ENCODE measurements around the gene LEAP2. TPM values are rescaled to one million over a fixed set of nuclear protein-coding genes. Genes with fewer than 3 reads are reported as not detected.
A peak's percentile ranks its signal among the peaks of the same experiment; 100 is the strongest.

Gene LEAP2
- total RNA-seq, 4 donors from 2014 or later: 0.20 to 5.9 (median 5.1) TPM

DNA sequence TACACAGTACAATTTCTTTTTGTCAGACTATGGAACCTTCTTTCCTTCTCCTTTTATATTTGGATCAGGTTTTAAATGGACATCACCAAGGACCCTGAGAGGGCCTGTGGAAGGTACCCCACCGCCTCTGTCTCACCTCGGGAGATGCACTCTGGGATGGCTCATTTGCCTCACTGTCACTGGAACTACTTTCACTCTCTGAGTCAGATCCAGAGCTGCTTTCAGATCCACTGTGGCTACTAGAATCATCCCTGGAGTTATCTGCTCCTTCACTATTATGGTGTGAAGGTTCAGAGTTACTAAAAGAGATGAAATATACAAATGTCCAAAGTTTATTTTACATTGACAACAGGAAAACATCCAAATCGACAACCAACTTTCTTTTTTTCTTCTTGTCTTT, 24.6 kb downstream of the LEAP2 start:
- H3K4me1 ChIP-seq: no peaks in the 10 kb centered on the region

DNA sequence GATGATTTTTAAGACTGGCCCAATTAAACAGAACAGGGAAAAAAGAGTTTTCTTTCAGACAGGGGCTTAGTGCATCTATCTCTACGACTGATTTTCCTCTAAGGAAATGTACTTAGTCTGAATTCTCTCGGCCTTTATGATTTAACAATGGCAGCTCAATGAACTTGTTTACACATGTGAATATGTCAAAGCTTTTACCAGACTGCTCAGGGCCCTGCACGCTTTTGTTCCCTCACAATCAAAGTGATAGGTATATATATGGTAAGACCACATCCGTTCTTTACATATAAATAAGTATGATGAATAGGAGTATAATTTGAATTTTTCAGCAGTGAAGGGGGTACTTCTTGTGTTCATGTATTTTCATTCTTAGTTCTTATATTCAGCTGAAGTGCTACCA, 27.6 kb downstream of the LEAP2 start:
- in situ Hi-C loops (cut with MboI; ENCODE audit: low pct_ligation_motif_present in 1 of 4, low pct_unique_long_range_greater_than_20kb in 1 of 4, low sequenced_read_pairs in 3 of 4): no loop called here

More for the DNA sequence above, 24.6 kb downstream of the LEAP2 start:
- TF ChIP-seq POLR2A (IDR thresholded peaks at IDR 0.05): no peak
- TF ChIP-seq, protein P1, sequence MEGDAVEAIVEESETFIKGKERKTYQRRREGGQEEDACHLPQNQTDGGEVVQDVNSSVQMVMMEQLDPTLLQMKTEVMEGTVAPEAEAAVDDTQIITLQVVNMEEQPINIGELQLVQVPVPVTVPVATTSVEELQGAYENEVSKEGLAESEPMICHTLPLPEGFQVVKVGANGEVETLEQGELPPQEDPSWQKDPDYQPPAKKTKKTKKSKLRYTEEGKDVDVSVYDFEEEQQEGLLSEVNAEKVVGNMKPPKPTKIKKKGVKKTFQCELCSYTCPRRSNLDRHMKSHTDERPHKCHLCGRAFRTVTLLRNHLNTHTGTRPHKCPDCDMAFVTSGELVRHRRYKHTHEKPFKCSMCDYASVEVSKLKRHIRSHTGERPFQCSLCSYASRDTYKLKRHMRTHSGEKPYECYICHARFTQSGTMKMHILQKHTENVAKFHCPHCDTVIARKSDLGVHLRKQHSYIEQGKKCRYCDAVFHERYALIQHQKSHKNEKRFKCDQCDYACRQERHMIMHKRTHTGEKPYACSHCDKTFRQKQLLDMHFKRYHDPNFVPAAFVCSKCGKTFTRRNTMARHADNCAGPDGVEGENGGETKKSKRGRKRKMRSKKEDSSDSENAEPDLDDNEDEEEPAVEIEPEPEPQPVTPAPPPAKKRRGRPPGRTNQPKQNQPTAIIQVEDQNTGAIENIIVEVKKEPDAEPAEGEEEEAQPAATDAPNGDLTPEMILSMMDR (IDR thresholded peaks at IDR 0.05): no peak
- no peak for TF ChIP-seq POLR2AphosphoS5 (IDR thresholded peaks at IDR 0.05)
- no peak for TF ChIP-seq EP300 (IDR thresholded peaks at IDR 0.05; ENCODE audit: low read depth)
- DNase-seq: no peak
- intact Hi-C loops (cut with DNase I; ENCODE audit: low total_unique reads): no loop called here
- Histone ChIP-seq H3K27ac (no peak overlapping the region), H3K4me3 (no peak overlapping the region), H3K9me3 (no peaks in the 10 kb centered on the region), H3K36me3 (peaks cover 0 to 60% (median 29%) of the 10 kb centered on the region in 4 donors), H3K27me3 (no peaks in the 10 kb centered on the region)
- WGBS, 2 donors (ENCODE audit: low coverage in 1 of 2): 30 to 62% methylated on average over 1 to 3 of the region's 3 CpGs
- in situ Hi-C loops (cut with MboI; ENCODE audit: low pct_ligation_motif_present in 1 of 4, low pct_unique_long_range_greater_than_20kb in 1 of 4, low sequenced_read_pairs in 3 of 4): no loop called here

DNA sequence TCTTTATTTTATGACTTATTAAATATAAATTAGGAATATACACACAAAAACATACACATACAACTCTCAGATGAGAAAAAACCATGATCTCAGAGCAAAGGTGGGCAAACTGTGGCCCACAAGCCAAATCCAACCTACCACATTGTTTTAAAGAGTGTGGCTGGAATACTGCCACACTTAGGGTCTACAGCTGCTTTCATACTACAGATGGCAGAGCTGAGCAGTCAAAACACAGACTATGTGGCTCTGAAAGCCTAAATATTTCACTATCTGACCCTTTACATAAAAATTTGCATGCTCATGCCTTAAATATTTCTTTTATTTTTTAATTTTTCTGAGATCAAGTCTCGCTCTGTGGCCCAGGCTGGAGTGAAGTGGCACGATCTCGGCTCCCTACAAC, 28.3 kb downstream of the LEAP2 start:
- no peak overlapping the region for H3K4me3 ChIP-seq
- H3K27me3 ChIP-seq: no peaks in the 10 kb centered on the region
- DNase-seq: no peak
- intact Hi-C loops (cut with DNase I; ENCODE audit: low total_unique reads): no loop called here
- H3K9me3 ChIP-seq: no peaks in the 10 kb centered on the region
- peaks cover 0 to 41% (median 19%) of the 10 kb centered on the region in 4 donors for H3K36me3 ChIP-seq
- no peak overlapping the region for H3K27ac ChIP-seq
- TF ChIP-seq POLR2A (IDR thresholded peaks at IDR 0.05) (no peak), EP300 (IDR thresholded peaks at IDR 0.05; ENCODE audit: low read depth) (no peak), POLR2AphosphoS5 (IDR thresholded peaks at IDR 0.05) (no peak)
- TF ChIP-seq, protein P1 (IDR thresholded peaks at IDR 0.05): no peak
- H3K4me1 ChIP-seq: peaks cover 0 to 14% (median 0%) of the 10 kb centered on the region in 4 donors
- whole genome bisulfite sequencing, 2 donors (ENCODE audit: low coverage in 1 of 2): 97 to 100% methylated on average over 3 of the region's 3 CpGs
- in situ Hi-C loops (cut with MboI; ENCODE audit: low pct_ligation_motif_present in 1 of 4, low pct_unique_long_range_greater_than_20kb in 1 of 4, low sequenced_read_pairs in 3 of 4): no loop called here

More for the DNA sequence above, 27.6 kb downstream of the LEAP2 start:
- TF ChIP-seq, protein P1 (IDR thresholded peaks at IDR 0.05): no peak
- TF ChIP-seq EP300 (IDR thresholded peaks at IDR 0.05; ENCODE audit: low read depth): no peak
- TF ChIP-seq POLR2A (IDR thresholded peaks at IDR 0.05): no peak
- no peak for TF ChIP-seq POLR2AphosphoS5 (IDR thresholded peaks at IDR 0.05)
- H3K36me3 ChIP-seq: peaks cover 0 to 48% (median 22%) of the 10 kb centered on the region in 4 donors
- H3K4me3 ChIP-seq: no peak overlapping the region
- intact Hi-C loops (cut with DNase I; ENCODE audit: low total_unique reads): no loop called here
- H3K27ac ChIP-seq: no peak overlapping the region
- no peaks in the 10 kb centered on the region for H3K9me3 ChIP-seq
- WGBS, 2 donors (ENCODE audit: low coverage in 1 of 2): 81 to 83% methylated on average over 4 of the region's 4 CpGs
- H3K27me3 ChIP-seq: no peaks in the 10 kb centered on the region
- peaks cover 0 to 9% (median 0%) of the 10 kb centered on the region in 4 donors for H3K4me1 ChIP-seq
- DNase-seq: no peak

DNA sequence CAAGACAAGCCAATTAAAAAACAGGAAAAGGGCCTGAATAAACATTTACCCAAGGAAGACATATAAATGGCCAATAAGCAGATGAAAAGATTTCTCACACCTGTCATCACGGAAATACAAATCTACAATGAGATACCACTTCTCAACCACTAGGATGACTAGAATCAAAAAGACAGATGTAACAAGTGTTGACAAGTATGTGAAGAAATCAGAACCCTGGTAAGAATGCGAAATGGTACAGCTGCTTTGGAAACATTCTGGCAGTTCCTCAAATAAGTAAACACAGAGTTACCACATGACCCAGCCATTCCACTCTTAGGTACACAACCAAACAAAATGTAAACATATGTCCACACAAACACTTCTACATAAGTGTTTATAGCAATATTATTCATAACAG, 32.5 kb downstream of the LEAP2 start:
- peaks cover 0 to 16% (median 8%) of the 10 kb centered on the region in 4 donors for H3K36me3 ChIP-seq
- no peak overlapping the region for H3K4me3 ChIP-seq
- intact Hi-C loops (cut with DNase I; ENCODE audit: low total_unique reads) (no loop called here), in situ Hi-C loops (cut with MboI; ENCODE audit: low pct_ligation_motif_present in 1 of 4, low pct_unique_long_range_greater_than_20kb in 1 of 4, low sequenced_read_pairs in 3 of 4) (no loop called here)
- TF ChIP-seq, protein P1 (IDR thresholded peaks at IDR 0.05): peak in 1 of 5 experiments; percentile 21
- TF ChIP-seq POLR2AphosphoS5 (IDR thresholded peaks at IDR 0.05): no peak
- DNase-seq: no peak
- H3K4me1 ChIP-seq: peaks cover 0 to 15% (median 0%) of the 10 kb centered on the region in 4 donors
- no peaks in the 10 kb centered on the region for H3K27me3 ChIP-seq
- H3K9me3 ChIP-seq: no peaks in the 10 kb centered on the region
- WGBS, 2 donors (ENCODE audit: low coverage in 1 of 2): 68 to 80% methylated on average over 2 of the region's 2 CpGs
- H3K27ac ChIP-seq: no peak overlapping the region
